22Rv1 (cell line): Measurements from ENCODE around the gene ANGPTL2.

ENCODE experiments used
- ZFX ChIP-seq: fragments of 450-650 bp; IDR thresholded peaks from 2 replicates; pipeline ENCODE4 v1.6.1; 2017; ENCODE audit warnings: antibody characterized with exemption, borderline replicate concordance
- TF ChIP-seq, protein P1 (sequence below): fragments of 450-650 bp; IDR thresholded peaks from 2 replicates; pipeline ENCODE4 v1.5.1; 2017; ENCODE audit warnings: mild to moderate bottlenecking

- TF ChIP-seq, protein P1, sequence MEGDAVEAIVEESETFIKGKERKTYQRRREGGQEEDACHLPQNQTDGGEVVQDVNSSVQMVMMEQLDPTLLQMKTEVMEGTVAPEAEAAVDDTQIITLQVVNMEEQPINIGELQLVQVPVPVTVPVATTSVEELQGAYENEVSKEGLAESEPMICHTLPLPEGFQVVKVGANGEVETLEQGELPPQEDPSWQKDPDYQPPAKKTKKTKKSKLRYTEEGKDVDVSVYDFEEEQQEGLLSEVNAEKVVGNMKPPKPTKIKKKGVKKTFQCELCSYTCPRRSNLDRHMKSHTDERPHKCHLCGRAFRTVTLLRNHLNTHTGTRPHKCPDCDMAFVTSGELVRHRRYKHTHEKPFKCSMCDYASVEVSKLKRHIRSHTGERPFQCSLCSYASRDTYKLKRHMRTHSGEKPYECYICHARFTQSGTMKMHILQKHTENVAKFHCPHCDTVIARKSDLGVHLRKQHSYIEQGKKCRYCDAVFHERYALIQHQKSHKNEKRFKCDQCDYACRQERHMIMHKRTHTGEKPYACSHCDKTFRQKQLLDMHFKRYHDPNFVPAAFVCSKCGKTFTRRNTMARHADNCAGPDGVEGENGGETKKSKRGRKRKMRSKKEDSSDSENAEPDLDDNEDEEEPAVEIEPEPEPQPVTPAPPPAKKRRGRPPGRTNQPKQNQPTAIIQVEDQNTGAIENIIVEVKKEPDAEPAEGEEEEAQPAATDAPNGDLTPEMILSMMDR: no peak
- TF ChIP-seq ZFX: no peak
These were observed 24.8 kb downstream of the ANGPTL2 start for GRCh38 chr9:127097683-127098082.
